Measurements from ENCODE around the gene MPV17L2.

MPV17L2 gene

DNA sequence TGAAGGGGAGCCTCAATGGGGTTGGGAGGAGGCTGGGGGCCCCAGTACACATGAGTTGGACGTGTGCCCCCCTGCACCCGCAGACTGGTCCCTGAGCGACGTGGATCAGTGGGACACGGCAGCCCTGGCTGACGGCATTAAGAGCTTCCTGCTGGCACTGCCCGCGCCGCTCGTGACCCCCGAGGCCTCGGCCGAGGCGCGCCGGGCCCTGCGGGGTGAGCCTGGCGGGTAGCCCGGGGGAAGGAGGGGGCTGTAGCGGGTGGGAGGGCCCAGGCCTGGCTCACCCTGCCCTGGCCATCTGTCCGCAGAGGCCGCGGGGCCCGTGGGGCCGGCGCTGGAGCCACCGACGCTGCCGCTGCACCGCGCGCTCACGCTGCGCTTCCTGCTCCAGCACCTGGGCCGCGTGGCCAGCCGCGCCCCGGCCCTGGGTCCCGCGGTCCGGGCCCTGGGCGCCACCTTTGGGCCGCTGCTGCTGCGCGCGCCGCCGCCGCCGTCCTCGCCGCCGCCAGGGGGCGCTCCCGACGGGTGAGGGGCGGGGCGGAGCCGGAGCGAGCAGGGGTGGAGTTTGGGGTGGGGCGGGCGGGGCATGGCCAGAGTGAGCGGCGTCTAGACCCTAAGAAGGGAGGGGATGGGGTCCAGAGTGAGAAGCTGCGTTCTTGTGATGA, 31.9 kb upstream of the MPV17L2 start:
- DNase-seq: peak; percentile 81

DNA sequence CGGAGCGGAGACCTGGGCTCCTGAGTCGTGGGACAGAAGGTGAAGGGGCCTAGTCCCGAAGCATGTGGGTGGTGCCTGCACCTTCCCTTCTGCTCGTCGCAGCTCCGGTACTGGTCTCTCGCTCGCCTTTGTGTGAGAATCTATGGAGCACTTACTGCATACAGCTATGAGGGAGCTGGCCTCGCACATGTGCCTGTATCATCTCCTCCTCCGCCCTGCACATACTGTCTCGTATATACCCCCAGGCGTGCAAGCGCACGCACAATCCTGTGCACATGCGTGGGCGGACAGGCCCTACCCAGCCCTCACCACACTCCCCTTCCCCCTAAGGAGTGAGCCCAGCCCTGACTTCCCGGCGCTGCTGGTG, 31.4 kb upstream of the MPV17L2 start:
- no peak for DNase-seq

DNA sequence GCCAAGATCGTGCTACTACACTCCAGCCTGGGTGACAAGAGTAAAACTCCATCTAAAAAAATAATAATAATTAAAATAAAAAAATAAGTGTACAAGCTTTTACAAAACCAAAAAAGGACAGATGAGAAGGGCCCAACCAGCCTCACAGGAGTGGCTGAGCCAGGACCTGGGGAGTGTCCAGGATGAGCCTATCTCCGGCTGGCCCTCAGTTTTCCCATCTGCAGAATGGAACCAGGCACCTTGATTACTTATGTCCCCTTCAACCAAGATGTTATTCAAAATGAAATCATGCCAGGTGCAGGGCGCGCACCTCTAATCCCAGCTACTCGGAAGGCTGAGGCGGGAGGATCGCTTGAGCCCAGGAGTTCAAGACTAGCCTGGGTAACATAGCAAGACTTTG, 28.9 kb upstream of the MPV17L2 start:
- DNase-seq: no peak

DNA sequence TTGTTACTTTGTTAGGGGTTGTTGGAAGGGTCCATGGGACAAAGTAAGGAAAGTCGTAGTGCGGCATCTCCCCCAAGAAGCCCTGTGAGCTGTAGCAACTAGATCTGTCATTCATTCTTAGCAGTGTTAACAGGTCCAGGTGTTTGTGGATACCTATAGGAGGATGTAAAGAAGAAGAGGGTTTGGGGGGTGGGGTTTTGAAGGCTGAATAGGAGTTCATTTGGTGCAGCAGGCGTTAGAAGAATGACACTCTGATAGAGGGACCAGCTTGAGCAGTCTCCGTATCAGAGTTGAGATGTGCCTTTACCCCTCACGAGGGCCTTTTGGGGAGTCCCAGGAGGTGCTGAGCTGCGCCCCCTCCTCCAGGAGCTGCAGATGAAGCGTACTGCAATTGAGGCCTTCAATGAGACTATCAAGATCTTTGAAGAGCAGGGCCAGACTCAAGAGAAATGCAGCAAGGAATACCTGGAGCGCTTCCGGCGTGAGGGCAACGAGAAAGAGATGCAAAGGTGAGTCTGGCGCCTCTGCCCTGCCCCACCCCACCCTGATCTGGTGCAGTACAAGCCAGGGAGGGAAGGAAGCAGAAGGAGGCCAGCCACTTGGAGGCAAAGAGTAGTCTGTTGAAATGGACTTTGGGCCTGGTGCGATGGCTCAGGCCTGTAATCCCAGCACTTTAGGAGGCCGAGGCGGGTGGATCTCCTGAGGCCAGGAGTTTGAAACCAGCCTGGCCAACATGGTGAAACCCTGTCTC, 27.0 kb upstream of the MPV17L2 start:
- no peak for DNase-seq

DNA sequence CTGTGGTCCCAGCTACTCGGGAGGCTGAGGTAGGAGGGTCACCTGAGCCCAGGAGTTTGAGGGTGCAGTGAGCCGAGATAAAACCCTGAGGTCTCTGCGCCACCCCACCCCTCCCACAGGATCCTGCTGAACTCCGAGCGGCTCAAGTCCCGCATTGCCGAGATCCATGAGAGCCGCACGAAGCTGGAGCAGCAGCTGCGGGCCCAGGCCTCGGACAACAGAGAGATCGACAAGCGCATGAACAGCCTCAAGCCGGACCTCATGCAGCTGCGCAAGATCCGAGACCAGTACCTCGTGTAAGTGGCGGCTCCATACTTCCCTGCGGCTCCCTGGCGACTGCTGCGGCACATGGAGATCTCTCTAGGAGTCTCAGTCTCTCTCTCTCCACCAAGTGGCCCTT, 26.0 kb upstream of the MPV17L2 start:
- no peak for DNase-seq

DNA sequence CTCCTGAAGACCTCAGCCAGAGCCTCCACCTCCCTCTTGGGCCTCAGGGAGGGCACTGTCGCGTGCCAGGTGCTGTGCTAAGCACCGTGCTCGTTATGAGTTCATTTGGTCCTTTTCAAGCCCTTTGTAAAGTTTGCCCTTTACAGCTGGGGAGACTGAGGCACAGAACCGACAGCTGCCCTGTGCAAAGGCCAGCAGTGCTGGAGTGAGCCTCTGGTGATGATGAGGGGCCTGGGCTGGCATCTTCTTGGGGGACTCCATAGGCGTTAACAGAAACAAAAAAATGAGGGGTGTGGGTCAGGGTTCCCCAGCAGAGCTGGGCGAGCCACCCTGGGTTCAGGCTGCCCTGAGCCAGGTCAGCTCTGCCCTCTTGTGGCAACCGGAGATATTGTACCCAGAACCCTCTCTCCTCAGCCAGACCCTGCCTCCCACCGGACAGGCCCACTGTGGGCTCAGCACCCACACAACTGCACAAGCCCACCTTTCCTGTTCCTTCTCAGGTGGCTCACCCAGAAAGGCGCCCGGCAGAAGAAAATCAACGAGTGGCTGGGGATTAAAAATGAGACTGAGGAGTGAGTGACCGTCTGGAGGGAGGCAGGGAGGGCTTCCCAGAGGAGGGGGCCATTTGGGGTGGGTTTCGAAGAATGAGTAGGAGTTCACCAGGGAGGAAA, 24.9 kb upstream of the MPV17L2 start:
- DNase-seq: peak; percentile 59

DNA sequence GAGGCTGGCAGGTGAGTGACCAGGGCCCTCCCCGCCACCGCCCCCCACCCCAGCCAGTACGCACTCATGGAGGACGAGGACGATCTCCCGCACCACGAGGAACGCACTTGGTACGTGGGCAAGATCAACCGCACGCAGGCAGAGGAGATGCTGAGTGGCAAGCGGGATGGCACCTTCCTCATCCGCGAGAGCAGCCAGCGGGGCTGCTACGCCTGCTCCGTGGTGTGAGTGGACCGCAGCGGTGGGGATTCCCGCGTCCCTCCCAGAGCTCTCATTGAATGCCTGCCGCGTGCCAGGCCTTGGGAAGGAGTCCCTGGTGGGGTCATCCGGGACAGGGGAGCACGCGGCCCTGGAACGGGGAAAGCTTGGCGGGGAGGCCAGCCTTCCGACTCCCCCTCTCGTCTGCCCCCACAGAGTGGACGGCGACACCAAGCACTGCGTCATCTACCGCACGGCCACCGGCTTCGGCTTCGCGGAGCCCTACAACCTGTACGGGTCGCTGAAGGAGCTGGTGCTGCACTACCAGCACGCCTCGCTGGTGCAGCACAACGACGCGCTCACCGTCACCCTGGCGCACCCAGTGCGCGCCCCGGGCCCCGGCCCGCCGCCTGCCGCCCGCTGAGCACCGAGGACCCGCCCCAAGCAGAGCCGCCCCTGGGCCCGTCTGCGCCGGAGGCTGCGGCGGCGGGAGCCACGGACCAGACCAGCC, 24.2 kb upstream of the MPV17L2 start:
- no peak for DNase-seq

DNA sequence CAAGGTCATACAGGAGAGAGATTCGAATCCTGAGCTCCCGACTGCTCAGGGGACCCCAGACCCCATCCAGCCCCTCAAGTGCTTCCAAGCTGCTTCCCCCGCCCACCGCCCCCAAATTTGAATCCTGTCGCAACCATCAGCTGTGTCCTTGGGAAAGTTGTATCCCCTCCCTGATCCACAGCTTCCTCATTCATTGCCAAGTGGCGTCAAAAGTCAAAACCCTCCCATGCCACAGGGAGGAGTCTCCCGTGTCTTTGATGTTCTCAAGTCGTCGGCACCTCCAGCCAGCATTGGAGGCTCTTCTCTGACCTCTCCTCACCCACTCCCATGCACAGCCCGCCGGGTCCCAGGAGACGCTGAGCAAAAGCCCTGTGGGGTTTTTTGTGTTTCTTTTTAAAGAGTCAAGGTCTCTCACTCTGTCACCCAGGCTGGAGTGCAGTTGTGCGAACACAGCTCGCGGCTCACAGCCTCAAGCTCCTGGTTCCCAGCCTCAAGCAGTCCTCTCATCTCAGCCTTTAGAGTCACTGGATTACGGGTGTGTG, 22.2 kb upstream of the MPV17L2 start:
- DNase-seq: peak; percentile 15

DNA sequence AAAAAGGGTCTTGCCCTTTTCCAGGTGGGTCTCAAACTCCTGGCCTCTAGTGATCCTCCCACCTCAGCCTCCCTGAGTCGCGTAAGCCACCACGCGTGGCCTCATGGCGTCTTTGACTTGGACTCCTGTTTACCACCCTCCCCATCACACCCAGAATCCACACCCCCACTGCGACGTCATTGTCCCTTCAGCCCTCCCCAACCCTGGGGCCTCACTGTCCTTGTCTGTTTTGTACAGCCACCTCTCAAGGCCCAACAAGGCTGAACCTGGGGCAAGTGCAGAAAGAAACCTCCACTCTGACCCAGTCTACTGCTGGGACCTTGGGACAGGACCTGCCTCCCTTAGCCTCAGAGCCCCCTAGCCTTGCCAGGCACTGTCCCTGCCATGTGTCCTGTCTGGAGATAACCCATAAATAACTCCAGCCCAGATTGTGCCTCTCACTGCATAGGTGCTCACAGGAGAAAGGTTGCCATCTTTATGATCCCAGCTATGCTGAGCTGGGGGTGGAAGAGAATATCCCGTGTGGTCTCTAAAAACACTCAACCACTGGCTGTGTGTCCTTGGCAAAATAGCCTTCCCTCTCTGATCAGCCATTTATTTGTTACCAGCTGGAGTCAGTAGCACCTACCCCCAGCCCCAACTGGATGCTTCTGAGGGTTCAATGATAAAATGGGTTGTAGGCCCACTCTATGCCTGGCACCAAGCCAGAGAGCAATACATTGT, 21.3 kb upstream of the MPV17L2 start:
- no peak for DNase-seq

DNA sequence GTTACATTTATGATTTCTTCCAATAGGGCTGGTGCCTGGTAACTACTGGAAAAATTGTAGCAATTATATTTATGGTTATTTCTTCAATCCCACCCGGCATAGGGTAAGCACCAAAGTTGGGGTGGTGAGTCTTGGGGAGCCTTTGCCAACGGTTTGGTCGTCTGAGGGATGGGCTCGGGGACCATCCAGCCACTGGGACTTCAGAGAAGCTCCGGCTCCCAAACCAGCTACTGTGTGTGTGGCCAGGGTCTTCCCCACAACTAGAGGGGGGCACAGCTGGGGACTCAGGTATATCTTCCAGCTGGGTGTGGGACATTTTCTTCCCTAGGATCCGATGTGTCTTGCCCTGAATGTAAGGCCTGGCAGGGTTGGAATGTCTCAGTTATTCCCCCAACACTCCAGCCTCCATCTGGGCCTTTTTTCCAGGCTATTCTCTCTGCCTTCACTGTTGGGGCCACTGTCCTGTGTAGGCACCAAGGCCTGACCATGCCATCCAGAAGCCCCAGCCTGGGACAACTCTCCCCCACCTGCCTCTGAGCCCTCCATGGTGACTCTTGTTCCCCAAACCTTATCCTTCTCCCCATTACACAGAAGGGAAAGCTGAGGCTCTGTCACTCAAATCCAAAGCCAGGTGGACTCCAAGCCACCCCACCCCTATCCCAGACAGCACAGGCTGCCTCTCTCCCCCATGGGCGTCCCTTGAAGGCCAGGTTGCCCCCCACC, 20.5 kb upstream of the MPV17L2 start:
- DNase-seq: no peak

DNA sequence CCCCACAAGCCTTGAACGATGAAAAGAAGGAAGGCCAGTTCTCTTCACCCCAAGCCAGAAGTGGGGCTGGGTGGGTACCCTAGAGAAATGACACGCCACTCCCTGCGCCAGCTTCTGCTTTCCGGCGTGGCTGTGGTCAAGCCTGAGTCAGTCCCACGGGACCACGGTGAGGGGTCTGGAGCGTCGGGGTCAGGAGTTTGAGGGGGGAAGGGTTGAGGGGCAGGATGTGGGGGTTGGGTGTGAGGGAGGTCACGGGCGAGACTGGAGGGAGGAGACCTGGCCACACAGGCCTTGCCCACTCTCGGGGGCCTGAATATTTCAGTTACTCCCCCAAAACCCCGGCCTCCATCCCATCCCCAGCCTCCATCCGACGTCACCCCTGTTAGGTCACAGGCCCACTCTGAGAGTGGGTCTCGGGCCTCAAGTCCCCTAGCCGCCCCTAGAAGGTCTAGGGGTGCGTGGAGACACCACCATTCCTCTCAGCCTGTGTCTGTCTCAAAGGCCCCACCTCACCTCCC, 19.9 kb upstream of the MPV17L2 start:
- DNase-seq: peak; percentile 66

DNA sequence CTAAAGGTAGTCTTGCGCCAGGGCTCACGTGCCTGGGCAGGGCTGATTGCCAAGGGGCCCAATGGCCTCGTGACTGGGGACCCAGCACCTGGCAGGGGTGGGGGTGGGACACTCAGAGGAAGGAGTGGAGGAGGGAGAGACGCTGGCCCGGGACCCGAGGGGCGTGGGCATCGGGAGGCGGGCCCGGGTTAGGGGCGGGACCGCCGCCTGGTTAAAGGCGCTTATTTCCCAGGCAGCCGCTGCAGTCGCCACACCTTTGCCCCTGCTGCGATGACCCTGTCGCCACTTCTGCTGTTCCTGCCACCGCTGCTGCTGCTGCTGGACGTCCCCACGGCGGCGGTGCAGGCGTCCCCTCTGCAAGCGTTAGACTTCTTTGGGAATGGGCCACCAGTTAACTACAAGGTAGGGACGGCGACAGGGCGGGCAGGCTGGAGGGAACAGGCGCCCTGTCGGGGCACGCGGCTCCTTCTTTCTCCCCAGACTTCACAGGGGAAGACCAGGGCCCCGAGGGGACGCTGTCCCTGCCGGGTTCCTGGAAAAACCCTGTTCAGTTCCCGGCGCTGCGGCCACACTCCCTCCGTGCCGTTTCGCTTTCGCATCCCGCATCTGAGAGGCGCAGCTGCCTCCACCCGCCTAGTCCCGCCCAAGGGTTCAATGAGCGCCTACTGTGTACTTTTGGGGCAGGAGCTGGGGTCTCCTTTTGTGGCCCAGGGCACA, 19.3 kb upstream of the MPV17L2 start, which contains the start of gene IFI30:
Gene IFI30, plus strand, starts transcription at position 242 of the 717 bp plus-strand sequence. Its CDS starts 29 bp downstream, at position 271.
- peak; percentile 89 for DNase-seq

DNA sequence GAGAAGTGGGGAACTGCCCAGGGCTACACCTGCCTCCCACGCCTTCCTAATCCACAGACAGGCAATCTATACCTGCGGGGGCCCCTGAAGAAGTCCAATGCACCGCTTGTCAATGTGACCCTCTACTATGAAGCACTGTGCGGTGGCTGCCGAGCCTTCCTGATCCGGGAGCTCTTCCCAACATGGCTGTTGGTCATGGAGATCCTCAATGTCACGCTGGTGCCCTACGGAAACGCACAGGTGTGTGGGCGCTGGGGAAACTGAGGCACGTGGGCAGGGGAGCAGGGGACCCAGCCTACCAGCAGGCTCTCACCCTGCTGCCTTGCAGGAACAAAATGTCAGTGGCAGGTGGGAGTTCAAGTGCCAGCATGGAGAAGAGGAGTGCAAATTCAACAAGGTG, 18.0 kb upstream of the MPV17L2 start:
- DNase-seq: no peak

DNA sequence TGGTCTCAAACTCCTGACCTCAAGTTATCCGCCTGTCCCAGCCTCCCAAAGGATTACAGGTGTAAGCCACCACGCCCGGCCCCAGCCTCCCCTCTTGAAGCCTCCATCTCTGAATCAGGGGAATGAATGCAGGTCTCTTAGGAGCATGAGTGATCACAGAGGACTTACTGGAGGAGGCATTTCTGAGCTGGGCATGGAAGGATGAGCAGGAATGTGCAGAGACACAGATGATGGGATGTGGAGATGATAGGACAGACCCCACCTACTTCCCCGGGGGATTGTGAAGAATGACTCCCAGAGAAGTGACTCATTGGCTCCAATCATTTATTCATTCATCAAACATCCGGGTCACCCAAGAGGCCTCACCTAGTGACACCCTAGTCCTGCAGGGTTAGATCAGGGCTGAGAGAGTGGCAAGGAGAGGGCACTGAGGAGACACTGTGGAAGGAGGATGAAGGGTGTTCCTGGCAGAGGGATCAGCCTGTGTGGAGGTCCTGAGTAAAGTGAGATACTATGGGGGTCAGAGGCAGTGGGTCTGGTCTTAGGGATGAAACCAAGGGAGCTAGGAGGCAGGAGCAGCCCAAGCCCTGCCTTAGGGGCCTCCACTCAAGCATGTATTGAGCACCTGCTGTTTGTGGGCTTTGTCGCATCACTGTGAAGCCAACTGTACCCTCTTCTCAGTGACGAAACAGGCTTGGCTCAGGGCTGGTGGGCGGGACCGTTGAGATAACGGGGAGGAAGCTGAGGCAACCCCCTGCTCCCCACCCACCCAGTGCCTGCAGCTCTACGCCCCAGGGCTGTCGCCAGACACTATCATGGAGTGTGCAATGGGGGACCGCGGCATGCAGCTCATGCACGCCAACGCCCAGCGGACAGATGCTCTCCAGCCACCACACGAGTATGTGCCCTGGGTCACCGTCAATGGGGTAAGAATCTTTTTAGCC, 16.4 kb upstream of the MPV17L2 start:
- no peak for DNase-seq

DNA sequence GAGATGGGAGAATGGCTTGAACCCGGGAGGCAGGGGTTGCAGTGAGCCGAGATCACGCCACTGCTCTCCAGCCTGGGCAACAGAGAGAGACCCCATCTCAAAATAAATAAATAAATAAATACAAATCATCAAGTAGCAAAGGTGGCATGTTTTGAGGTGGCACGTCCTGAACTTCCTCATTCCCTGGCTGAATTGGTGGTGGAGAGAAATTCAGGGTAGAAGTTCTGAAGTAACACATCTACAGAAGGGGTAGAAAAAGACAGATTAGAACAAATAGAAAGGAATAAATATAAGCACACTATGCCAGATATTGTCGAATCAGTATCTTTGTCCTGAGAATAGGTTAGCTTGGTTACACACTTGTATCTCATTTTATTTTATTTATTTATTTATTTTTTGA, 13.1 kb upstream of the MPV17L2 start:
- no peak for DNase-seq

DNA sequence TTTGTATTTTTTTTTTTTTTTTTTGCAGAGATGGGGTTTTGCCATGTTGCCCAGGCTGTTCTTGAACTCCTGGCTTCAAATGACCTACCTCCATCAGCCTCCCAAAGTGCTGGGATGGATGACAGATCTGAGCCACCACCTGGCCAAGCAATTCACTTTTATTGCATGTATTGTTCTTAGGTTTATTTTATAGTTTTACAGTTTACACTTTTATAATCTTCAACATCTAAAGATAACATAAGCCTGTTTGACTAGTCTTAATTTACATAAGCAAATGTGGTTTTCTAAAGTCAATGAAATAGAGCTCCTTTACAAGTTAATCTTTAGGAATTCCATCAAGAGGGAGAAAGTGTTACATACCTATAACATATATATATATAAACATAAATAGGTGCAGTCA, 9.5 kb upstream of the MPV17L2 start:
- no peak for DNase-seq

DNA sequence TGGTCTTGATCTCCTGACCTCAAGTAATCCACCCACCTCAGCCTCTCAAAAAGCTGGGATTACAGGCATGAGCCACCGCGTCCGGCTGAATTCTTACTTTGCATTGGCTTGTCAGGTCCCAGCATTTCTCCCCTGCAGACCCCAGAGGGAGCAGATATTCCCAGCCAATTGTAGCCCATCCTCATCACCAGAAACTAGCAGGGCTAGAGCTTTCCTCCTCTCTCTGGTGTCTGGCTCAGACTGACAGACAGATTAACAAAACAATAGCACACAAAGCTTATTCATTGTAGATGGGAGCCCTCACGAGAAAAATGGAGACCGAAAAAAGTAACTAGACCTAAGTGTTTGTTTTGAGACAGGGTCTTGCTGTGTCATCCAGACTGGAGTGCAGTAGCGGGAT, 7.5 kb upstream of the MPV17L2 start:
- no peak for DNase-seq

DNA sequence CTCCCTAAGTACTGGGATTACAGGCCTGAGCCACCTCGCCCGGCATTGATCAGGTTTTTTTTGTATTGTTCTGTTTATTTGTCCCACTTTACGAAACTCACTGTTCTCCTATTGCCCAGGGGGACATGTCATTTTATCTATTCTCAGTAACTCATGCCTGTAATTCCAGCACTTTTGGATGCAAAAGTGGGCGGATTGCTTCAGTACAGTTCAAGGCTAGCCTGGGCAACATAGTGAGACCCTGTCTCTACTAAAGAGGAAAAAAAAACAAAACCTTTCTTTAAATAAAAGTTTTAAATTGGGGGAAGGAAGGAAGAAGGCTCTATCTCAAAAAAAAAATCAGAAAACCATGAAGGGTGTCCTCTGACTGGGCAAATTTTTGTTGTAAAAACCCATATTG, 2.7 kb upstream of the MPV17L2 start:
- no peak for DNase-seq

DNA sequence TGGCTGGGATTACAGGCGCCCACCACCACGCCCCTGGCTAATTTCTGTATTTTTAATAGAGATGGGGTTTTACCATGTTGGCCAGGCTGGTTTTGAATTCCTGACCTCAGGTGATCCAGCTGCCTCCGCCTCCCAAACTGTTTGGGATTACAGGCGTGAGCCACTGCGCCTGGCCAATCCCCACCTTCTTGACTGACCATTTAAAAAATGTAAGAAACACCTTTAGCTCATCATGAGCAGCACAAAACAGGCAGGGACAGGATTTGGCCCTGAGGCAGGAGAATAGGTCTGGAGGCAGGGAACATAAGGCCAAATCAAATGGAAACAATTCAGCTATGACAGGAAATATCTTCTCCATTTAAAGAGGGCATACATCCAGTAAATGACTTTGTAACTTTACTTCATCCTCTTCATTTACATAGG, 1.4 kb upstream of the MPV17L2 start:
- DNase-seq: no peak

All from OCI-M1 (cell line).